GM18517 (cell line): ENCODE measurements around the gene RPTOR.

Source experiments
- ATAC-seq: cut with Tn5 transposase; IDR thresholded peaks from one replicate; pipeline ENCODE4 v1.9.1; 2021; ENCODE audit warnings: mild to moderate bottlenecking, moderate library complexity; ENCODE audit not compliant: unreplicated experiment

The RPTOR gene

GRCh38 chr17:80961541-80962330 is 417.1 kb downstream of the RPTOR start:
- ATAC-seq = no peak

- no peak for ATAC-seq
Measured at GRCh38 chr17:80962356-80963329, 418.0 kb downstream of the RPTOR start.

GRCh38 chr17:80963812-80964543 is 419.3 kb downstream of the RPTOR start:
- ATAC-seq = no peak

- no peak for ATAC-seq
Measured at GRCh38 chr17:80964544-80964856, 419.9 kb downstream of the RPTOR start.

DNA sequence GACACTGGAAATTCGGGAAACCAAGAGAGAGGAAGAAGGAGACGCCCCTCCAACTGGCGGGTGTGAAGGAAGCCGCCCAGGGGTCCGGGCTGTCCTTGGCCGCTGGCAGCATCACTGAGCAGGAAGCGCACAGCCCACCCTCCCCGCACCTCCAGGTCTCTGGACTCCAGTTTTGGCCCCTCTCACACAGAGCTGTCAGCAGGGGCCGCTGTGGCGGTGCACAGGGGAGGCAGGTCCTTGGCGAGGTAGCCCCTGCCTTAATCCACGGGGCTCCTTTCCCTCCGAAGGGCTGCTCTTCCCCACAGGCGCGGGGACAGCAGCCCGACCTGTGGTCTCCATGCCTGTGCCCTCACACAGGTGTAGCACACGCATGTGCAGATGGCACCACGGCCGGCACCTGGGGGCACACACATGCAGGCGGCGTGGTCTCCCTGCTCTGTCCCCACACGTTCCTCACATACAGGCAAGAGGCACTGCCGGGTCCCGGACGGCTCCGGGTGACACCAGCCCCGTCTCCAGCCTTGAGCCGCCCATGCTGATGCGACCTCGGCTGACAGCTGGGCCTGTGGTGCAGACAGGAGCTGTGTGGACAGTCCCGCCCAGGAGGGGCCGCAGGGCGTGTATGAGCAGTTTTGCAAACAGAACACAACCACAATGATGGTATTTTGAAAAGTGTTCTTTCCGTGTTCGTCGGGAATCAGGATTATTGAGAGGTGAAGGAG is 420.4 kb downstream of the RPTOR start:
- ATAC-seq = no peak

- ATAC-seq = no peak
Measured at GRCh38 chr17:80965606-80966005, 421.0 kb downstream of the RPTOR start.

- ATAC-seq = no peak
Measured at GRCh38 chr17:80967404-80967872, 422.8 kb downstream of the RPTOR start.

DNA sequence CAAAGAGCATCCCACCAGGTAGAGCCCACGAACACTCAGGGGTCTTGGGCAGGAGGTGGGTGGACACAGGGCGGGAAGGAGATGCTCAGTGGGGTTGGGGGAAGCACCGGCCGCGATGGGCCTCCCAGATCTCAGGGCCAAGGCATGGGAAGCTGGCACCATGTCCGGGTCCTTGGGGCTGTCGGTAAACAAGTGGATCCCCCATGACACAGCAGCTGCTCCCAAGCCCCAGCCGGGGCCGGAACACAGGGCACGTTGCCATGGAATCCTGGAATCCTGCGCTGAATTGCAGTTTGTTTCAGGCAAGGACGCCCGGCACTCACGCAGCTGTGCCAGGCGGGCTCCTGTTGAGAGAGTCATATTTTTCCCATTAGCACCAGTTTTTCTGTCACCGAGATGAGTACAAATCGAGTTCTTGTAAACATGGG is 424.0 kb downstream of the RPTOR start:
- no peak for ATAC-seq

DNA sequence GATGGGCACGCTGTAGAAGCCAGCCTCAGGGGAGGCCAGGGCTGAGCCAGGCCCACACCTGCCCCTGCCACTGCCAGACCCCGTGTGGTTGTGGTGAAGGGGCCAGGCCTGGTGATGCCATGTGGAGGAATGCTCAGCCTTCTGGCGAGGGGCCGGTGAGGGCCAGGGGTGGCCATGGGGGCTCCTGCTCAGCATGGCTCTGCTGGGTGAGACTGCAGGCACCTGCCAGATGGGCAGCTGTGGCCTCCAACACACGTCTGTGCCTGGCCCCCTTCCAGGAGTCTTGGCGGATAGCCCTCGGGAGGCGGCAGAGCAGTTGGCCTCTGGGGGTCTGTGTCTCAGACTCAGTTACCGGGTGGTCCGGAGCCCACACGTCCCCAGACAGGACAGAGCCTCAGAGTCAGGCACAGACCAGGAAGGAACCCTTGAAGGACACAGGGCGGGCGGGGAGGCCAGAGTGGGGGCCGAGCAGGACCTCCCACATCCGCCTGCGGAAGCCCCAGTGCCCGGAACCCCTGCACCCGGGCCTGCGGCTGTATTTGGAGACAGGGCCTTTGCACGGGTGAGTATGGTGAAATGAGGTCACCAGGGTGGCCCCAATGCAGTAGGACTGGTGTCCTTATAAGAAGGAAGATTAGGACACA is 424.5 kb downstream of the RPTOR start:
- ATAC-seq = no peak

- no peak for ATAC-seq
Measured at GRCh38 chr17:80969674-80970043, 425.0 kb downstream of the RPTOR start.

DNA sequence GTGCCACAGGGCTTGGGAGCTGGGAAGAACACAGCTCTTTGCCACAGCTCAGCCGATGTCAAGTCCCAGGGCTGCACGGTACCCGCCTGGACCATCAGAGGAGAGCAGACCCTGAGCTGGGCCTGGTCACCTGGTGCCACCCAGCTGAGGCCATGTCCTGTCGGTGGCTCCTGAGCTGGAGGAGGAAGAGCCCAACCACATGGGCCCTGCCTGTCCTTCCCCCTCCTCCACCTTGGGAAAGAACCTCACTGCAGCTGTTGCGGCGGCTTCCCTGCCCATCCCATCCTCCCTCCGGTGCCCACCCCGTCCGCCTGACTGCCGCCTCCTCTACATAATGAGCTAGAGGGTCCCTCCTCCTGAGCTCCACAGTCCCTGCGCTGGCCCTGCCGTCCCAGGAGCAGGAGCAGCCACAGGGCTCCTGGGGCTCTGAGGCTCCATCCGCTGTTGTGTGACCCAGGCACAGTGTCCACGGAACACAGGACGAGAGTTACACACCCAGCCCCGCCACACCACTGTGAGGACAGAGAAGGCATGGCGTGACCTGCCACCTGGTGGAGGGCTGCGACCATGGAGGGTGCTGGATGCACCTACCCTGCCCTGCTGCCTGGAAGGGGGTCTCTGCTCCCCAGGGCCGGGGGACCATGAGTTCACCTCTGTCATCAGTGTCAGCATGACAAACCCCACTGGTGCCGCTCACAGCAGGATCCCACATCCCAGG is 425.6 kb downstream of the RPTOR start:
- no peak for ATAC-seq

- ATAC-seq = no peak
Measured at GRCh38 chr17:80970762-80971703, 426.4 kb downstream of the RPTOR start.

- no peak for ATAC-seq
Measured at GRCh38 chr17:80971704-80972304, 427.2 kb downstream of the RPTOR start.

DNA sequence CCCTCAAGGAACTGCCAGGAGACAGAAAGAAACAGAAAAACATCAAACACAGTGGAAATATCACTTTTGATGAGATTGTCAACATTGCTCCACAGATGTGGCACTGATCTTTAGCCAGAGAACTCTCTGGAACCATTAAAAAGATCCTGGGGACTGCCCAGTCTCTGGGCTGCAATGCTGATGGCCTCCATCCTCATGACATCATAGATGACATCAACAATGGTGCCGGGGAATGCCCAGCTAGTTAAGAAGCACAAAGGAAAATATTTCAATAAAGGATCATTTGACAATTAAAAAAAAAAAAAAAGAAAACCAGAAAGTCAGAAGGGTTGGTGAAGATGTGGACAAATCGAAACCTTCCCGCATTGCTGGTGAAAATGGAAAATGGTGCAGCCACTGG is 432.1 kb downstream of the RPTOR start:
- ATAC-seq = no peak

DNA sequence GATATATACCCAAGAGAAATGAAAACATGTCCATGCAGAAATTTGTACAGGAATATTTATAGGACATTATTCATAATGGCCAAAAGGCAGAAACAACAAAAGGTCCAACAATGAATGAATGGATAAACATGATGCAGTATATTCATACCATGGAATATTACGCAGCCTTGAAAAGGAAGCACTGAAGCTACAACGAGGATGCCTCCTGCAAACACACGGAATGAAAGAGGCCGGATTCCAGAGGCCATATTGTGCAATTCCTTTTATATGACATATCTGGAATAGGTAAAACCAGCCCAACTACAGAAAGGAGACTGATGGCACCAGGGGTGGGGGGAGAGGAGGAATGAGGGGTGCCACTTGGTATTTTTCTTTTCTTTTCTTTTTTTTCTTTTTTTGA is 432.5 kb downstream of the RPTOR start:
- ATAC-seq = no peak

DNA sequence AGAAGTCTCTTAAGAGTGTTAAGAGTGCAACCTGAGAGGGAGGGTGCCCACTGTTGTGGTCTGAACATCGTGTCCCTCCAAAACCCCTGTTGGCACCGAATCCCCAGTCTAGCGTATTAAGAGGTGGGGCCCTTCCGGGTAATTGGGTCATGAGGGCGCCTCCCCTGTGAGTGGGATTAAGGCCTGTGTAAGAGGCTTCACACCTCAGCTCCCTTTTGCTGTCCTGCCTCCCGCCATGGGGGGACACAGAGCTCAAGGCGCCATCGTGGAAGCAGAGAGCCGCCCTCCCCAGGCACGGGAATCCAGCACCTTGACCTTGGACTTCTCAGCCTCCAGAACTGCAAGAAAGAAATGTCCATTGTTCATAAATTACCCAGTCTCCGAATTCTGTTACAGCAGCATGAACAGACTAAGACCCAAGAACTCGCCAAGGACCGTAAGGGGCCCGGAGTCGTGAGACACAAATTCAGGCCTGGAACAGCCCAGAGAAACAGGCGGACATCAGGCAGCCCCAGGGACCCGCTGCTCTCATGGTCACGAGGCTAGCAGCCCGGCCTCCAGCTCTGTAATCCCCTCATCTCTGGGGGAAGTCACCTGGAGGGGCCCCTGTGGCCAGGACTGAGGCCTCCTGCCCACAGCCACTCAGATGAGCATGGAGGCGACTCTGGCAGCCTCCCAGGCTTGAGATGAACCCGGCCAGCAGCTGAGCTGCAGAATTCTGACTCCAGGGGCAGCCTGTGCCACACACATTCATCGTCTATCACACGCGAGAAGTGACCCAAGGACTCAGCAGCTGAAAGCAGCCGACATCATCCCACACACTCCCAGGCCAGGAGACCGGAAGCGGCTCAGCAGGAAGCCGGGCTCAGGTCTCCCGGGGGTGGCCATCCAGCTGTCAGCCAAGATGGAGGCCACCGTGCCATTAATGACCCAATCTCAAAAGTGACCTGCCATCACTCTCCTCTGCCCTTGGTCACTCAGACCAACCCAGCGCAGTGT is 434.2 kb downstream of the RPTOR start:
- no peak for ATAC-seq
